Panc1 (cell line): ENCODE measurements around the gene PJA2. TPM values are rescaled to one million over a fixed set of nuclear protein-coding genes. Genes with fewer than 3 reads are reported as not detected.

Source experiments
- ATAC-seq: fragments of 200-7000 bp; cut with Tn5 transposase; 2 replicates; pipeline ENCODE4 v1.9.1; 2020; ENCODE audit warnings: mild to moderate bottlenecking, moderate library complexity
- Bru-seq: library from RNA; stranded (reverse); fragments of 400-500 nt; gene quantifications from one replicate; lab custom pipeline; 2021; lab: Mats Ljungman, UMichigan
- BruChase-seq, 2 experiments: library from RNA; stranded (reverse); fragments of 400-500 nt; gene quantifications; one replicate each; lab custom pipeline; 2021; lab: Mats Ljungman, UMichigan
- BruUV-seq: library from RNA; stranded (reverse); fragments of 400-500 nt; replicated peaks from 2 replicates; lab custom pipeline; 2021; lab: Mats Ljungman, UMichigan
- CTCF ChIA-PET: fragments of 300-600 bp; sonication (Branson Sonifier 250); formaldehyde crosslinking; loops from one replicate; lab custom pipeline; 2022; ENCODE audit warnings: antibody characterized with exemption; lab: Charles Lee
- POLR2A ChIA-PET: fragments of 300-600 bp; sonication (Branson Sonifier 250); formaldehyde crosslinking; loops from one replicate; lab custom pipeline; 2022; ENCODE audit warnings: antibody characterized with exemption; lab: Charles Lee
- DNase-seq: peaks from one replicate; pipeline ENCODE4 v3.0.0-alpha.2; 2010; ENCODE audit warnings: low read depth, low spot score
- H3K27ac ChIP-seq: 2 replicates; pipeline ENCODE4 v1.5.1; 2011; ENCODE audit warnings: mild to moderate bottlenecking, low read length, inconsistent platforms
- H3K27me3 ChIP-seq: fragments of 200-500 bp; sonication (Bioruptor generic); 2 replicates; pipeline ENCODE4 v1.6.0; 2014; ENCODE audit warnings: low read length, inconsistent platforms; ENCODE audit not compliant: control insufficient read depth, insufficient read depth
- H3K36me3 ChIP-seq: fragments of 200-500 bp; sonication (Bioruptor generic); 2 replicates; pipeline ENCODE4 v1.5.1; 2014; ENCODE audit warnings: inconsistent platforms, mild to moderate bottlenecking, low read length, moderate library complexity; ENCODE audit not compliant: control insufficient read depth, insufficient read depth
- H3K4me1 ChIP-seq: 2 replicates; pipeline ENCODE4 v1.5.1; 2011; ENCODE audit warnings: inconsistent platforms, mild to moderate bottlenecking, low read length, moderate library complexity; ENCODE audit not compliant: control insufficient read depth, insufficient read depth
- H3K4me3 ChIP-seq, 2 experiments: 2 replicates each; pipeline ENCODE4 v1.5.1; 2011 to 2012; ENCODE audit warnings: low read depth in 2 of 2, low read length in 2 of 2, mild to moderate bottlenecking in 2 of 2, inconsistent platforms in 1 of 2, moderate library complexity in 1 of 2
- H3K9me3 ChIP-seq: fragments of 200-500 bp; sonication (Bioruptor generic); 2 replicates; pipeline ENCODE4 v1.5.1; 2014; ENCODE audit warnings: low read depth, mild to moderate bottlenecking, inconsistent platforms, low read length, moderate library complexity; ENCODE audit not compliant: control insufficient read depth, insufficient read depth
- POLR2AphosphoS5 ChIP-seq: IDR thresholded peaks from 2 replicates; pipeline ENCODE4 v1.6.1; 2012; ENCODE audit warnings: mild to moderate bottlenecking, low read depth, low read length, moderate library complexity
- SIN3A ChIP-seq: IDR thresholded peaks from 2 replicates; pipeline ENCODE4 v1.6.1; 2012; ENCODE audit warnings: low read depth, mild to moderate bottlenecking, low read length, moderate library complexity, borderline replicate concordance; ENCODE audit not compliant: insufficient read depth
- TCF7L2 ChIP-seq: IDR thresholded peaks from 2 replicates; pipeline ENCODE4 v1.6.1; 2011; ENCODE audit warnings: mild to moderate bottlenecking, low read depth, low read length, inconsistent platforms
- in situ Hi-C: cut with HindIII; loops from 2 replicates; pipeline ENCODE4 v1.10.0; 2016; ENCODE audit warnings: low sequenced_read_pairs, low pct_unique_long_range_greater_than_20kb
- intact Hi-C: fragments of 100-400 bp; cut with micrococcal nuclease; formaldehyde crosslinking; loops from one replicate; pipeline ENCODE4 v1.10.0; 2022; ENCODE audit not compliant: unreplicated experiment
- long read RNA-seq: library from polyadenylated mRNA; unstranded; transcript quantifications from one replicate; pipeline ENCODE4 v2.0.0, GENCODE V29; 2021; ENCODE audit not compliant: unreplicated experiment
- polyA plus RNA-seq: library from polyadenylated mRNA; unstranded; fragments of >200 nt; gene quantifications from one replicate; pipeline ENCODE4 v1.2.1, GENCODE V29; 2012; ENCODE audit warnings: missing spikeins; ENCODE audit not compliant: insufficient read length
- total RNA-seq: library from RNA; stranded (reverse); gene quantifications from one replicate; pipeline ENCODE4 v1.2.1, GENCODE V29; 2021; ENCODE audit not compliant: unreplicated experiment
- TF ChIP-seq, protein P1 (sequence below), 2 experiments: IDR thresholded peaks; 2 replicates each; pipeline ENCODE4 v1.6.1; 2011 to 2012; ENCODE audit warnings: low read depth in 2 of 2, control low read depth in 1 of 2, low read length in 1 of 2, mild to moderate bottlenecking in 1 of 2, moderate library complexity in 1 of 2; ENCODE audit not compliant: insufficient read depth in 1 of 2
- TF ChIP-seq, protein P2 (sequence below): fragments of 450-650 bp; IDR thresholded peaks from 2 replicates; pipeline ENCODE4 v1.5.1; 2017; ENCODE audit warnings: mild to moderate bottlenecking

Gene PJA2, protein sequence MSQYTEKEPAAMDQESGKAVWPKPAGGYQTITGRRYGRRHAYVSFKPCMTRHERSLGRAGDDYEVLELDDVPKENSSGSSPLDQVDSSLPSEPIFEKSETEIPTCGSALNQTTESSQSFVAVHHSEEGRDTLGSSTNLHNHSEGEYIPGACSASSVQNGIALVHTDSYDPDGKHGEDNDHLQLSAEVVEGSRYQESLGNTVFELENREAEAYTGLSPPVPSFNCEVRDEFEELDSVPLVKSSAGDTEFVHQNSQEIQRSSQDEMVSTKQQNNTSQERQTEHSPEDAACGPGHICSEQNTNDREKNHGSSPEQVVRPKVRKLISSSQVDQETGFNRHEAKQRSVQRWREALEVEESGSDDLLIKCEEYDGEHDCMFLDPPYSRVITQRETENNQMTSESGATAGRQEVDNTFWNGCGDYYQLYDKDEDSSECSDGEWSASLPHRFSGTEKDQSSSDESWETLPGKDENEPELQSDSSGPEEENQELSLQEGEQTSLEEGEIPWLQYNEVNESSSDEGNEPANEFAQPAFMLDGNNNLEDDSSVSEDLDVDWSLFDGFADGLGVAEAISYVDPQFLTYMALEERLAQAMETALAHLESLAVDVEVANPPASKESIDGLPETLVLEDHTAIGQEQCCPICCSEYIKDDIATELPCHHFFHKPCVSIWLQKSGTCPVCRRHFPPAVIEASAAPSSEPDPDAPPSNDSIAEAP
- total RNA-seq (33.6 TPM), Bru-seq, nascent RNA (percentile 81 among the genes with signal in this experiment), BruChase-seq, experiment 1, labeled RNA remaining after a 2-hour chase (percentile 78 among the genes with signal in this experiment), BruChase-seq, experiment 2, labeled RNA remaining after a 6-hour chase (percentile 89 among the genes with signal in this experiment)
- 18.2 TPM for polyA plus RNA-seq
- long read RNA-seq, full-length matches to known transcripts, result 114 of 150 reads
- long read RNA-seq, partial matches to known transcripts, result 17 of 150 reads
- long read RNA-seq, other reads (novel, unspliced or antisense), result 19 of 150 reads

DNA sequence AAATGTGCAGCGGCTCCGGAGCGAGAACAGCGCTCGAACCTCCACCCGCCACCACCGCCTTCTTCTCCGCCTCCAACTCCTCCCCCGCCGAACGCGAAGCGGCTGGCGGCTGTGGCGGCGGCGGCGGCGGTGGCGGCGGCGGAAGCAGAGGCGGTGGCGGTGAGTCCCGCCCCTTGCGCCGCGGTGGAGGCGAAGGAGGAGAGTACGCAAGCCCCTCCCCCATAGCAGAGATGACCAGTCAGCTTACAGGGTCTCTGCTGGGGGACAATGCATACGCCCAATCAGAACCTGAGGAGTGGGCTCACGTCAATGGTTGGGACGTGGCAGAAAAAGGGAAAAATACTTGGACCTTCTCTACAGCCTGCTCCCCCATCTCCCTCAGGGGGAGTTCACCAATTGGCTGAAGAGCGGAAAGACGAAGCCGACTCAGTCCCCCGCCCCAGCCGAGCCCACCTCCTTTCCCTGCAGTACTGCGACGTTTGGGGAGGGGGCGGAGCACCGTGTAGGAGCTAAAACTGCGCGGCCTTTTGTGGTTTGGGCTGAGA is at the start of gene PJA2:
Gene PJA2 (minus strand): TSS at position 131 of the 545 bp plus-strand sequence. CDS start 26,541 bp downstream, outside the sequence.
- POLR2A ChIA-PET, result interaction anchor here (0.6 to 0.7 kb wide), 3 partner anchors 58 to 1810 kb away, joined by 4 to 11 read pairs (median 8); no protein-coding TSS in a partner anchor
- CTCF ChIA-PET, result interaction anchor here (0.7 kb wide), 1 partner anchor 9 kb away, joined by 3 read pairs; no protein-coding TSS in a partner anchor
- Histone ChIP-seq H3K4me1 (peaks cover 29% of the 10 kb centered on the region), H3K27me3 (no peaks in the 10 kb centered on the region), H3K36me3 (no peaks in the 10 kb centered on the region), H3K9me3 (no peaks in the 10 kb centered on the region), H3K27ac (peak within 1 kb of the TSS; percentile 87), H3K4me3 (peak within 1 kb of the TSS; percentile 81 to 82)
- intact Hi-C loops, result no loop called here
- in situ Hi-C loops, result no loop called here
- BruUV-seq, result no TSS peak
- TF ChIP-seq, protein P1, sequence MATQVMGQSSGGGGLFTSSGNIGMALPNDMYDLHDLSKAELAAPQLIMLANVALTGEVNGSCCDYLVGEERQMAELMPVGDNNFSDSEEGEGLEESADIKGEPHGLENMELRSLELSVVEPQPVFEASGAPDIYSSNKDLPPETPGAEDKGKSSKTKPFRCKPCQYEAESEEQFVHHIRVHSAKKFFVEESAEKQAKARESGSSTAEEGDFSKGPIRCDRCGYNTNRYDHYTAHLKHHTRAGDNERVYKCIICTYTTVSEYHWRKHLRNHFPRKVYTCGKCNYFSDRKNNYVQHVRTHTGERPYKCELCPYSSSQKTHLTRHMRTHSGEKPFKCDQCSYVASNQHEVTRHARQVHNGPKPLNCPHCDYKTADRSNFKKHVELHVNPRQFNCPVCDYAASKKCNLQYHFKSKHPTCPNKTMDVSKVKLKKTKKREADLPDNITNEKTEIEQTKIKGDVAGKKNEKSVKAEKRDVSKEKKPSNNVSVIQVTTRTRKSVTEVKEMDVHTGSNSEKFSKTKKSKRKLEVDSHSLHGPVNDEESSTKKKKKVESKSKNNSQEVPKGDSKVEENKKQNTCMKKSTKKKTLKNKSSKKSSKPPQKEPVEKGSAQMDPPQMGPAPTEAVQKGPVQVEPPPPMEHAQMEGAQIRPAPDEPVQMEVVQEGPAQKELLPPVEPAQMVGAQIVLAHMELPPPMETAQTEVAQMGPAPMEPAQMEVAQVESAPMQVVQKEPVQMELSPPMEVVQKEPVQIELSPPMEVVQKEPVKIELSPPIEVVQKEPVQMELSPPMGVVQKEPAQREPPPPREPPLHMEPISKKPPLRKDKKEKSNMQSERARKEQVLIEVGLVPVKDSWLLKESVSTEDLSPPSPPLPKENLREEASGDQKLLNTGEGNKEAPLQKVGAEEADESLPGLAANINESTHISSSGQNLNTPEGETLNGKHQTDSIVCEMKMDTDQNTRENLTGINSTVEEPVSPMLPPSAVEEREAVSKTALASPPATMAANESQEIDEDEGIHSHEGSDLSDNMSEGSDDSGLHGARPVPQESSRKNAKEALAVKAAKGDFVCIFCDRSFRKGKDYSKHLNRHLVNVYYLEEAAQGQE (IDR thresholded peaks at IDR 0.05; ENCODE audit: insufficient read depth in 1 of 2, low read depth in 2 of 2, low read length in 1 of 2), result no peak
- TF ChIP-seq TCF7L2 (no peak), POLR2AphosphoS5 (no peak), SIN3A (no peak; the same call in 1 of the 2 replicates)
- TF ChIP-seq, protein P2, sequence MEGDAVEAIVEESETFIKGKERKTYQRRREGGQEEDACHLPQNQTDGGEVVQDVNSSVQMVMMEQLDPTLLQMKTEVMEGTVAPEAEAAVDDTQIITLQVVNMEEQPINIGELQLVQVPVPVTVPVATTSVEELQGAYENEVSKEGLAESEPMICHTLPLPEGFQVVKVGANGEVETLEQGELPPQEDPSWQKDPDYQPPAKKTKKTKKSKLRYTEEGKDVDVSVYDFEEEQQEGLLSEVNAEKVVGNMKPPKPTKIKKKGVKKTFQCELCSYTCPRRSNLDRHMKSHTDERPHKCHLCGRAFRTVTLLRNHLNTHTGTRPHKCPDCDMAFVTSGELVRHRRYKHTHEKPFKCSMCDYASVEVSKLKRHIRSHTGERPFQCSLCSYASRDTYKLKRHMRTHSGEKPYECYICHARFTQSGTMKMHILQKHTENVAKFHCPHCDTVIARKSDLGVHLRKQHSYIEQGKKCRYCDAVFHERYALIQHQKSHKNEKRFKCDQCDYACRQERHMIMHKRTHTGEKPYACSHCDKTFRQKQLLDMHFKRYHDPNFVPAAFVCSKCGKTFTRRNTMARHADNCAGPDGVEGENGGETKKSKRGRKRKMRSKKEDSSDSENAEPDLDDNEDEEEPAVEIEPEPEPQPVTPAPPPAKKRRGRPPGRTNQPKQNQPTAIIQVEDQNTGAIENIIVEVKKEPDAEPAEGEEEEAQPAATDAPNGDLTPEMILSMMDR, result no peak
- ATAC-seq (peak; percentile 94), DNase-seq (peak; percentile 99)

DNA sequence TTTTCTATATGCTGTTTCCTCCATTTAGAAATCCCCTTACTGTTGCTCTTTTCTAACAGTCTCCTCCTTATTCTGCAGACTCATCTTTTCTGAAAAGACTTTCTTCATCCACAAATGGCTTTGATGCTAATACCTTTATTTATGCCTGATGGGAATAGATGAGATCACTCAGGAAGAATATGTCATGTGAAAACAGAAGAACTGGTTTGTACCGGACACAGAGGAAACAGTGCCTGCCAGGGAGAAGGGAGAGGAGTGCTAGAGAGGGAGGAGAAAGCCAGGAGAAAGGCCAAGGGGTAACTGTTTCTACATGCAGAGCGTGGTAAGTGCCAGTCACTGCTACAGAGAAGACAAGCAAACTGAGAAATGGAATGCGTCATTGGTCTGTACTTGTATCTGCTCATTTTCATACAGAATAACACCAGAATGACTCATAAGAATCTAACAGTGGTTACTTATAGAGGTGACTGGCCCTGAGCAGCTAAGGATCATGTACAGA is 45.9 kb upstream of the PJA2 start:
- in situ Hi-C loops, result no loop called here
- no peaks in the 10 kb centered on the region for H3K4me1 ChIP-seq
- CTCF ChIA-PET, result no interaction called here
- BruUV-seq, result no TSS peak
- ATAC-seq (no peak; the same call in 1 of the 2 replicates), DNase-seq (peak; percentile 51)
- no peaks in the 10 kb centered on the region; the same call in 1 of the 2 replicates for H3K27me3 ChIP-seq
- no peak overlapping the region for H3K27ac ChIP-seq
- no peak for TF ChIP-seq POLR2AphosphoS5
- TF ChIP-seq, protein P2, result no peak
- TF ChIP-seq TCF7L2, result no peak
- TF ChIP-seq SIN3A, result no peak
- TF ChIP-seq, protein P1 (IDR thresholded peaks at IDR 0.05; ENCODE audit: insufficient read depth in 1 of 2, low read depth in 2 of 2, low read length in 1 of 2), result no peak
- no peaks in the 10 kb centered on the region for H3K36me3 ChIP-seq
- H3K9me3 ChIP-seq, result no peaks in the 10 kb centered on the region
- no peak overlapping the region for H3K4me3 ChIP-seq
- POLR2A ChIA-PET, result no interaction called here
- intact Hi-C loops, result no loop called here
